Liver (tissue), 9 donors: ENCODE results near the gene SIPA1L3. TPM values are rescaled to one million over a fixed set of nuclear protein-coding genes. Genes with fewer than 3 reads are reported as not detected.

ENCODE experiments used
- DNase-seq: peaks from one replicate; pipeline ENCODE4 v3.0.0-alpha.2; 2017; ENCODE audit warnings: low spot score
- H3K27ac ChIP-seq, 2 donors: one replicate each; pipeline ENCODE4 v1.7.0; 2013; ENCODE audit warnings: inconsistent platforms in 2 of 2, low read length in 2 of 2, control low read depth in 1 of 2, low read depth in 1 of 2, mild to moderate bottlenecking in 1 of 2
- H3K27me3 ChIP-seq, 4 donors: one replicate each; pipeline versions ENCODE4 v1.6.1 to v1.7.0; 2013; ENCODE audit warnings: low read length in 3 of 4, inconsistent platforms in 1 of 4, mild to moderate bottlenecking in 1 of 4, moderate library complexity in 1 of 4; ENCODE audit not compliant: control insufficient read depth in 4 of 4, insufficient read depth in 4 of 4
- H3K36me3 ChIP-seq, 4 donors: one replicate each; pipeline versions ENCODE4 v1.6.1 to v1.7.0; 2013; ENCODE audit warnings: low read length in 3 of 4, mild to moderate bottlenecking in 3 of 4, low read depth in 1 of 4, moderate library complexity in 1 of 4; ENCODE audit not compliant: control insufficient read depth in 4 of 4, insufficient read depth in 3 of 4
- H3K4me1 ChIP-seq, 4 donors: one replicate each; pipeline versions ENCODE4 v1.6.1 to v1.7.0; 2013; ENCODE audit warnings: low read length in 3 of 4, mild to moderate bottlenecking in 3 of 4, moderate library complexity in 1 of 4; ENCODE audit not compliant: control insufficient read depth in 4 of 4, insufficient read depth in 4 of 4
- H3K4me3 ChIP-seq, 3 donors: one replicate each; pipeline versions ENCODE4 v1.6.1 to v1.7.0; 2013; ENCODE audit warnings: low read length in 3 of 3, control low read depth in 1 of 3, low read depth in 1 of 3, mild to moderate bottlenecking in 1 of 3
- H3K9ac ChIP-seq, 2 donors: one replicate each; pipeline ENCODE4 v1.7.0; 2013; ENCODE audit warnings: low read length in 2 of 2, mild to moderate bottlenecking in 2 of 2, moderate library complexity in 2 of 2, control low read depth in 1 of 2, low read depth in 1 of 2
- H3K9me3 ChIP-seq, 4 donors: one replicate each; pipeline versions ENCODE4 v1.6.1 to v1.7.0; 2013; ENCODE audit warnings: low read length in 3 of 4; ENCODE audit not compliant: control insufficient read depth in 4 of 4
- EGR1 ChIP-seq, 2 donors: IDR thresholded peaks; 2 replicates each; pipeline ENCODE4 v1.6.1; 2016 to 2018; ENCODE audit warnings: antibody characterized with exemption in 2 of 2, low read depth in 2 of 2
- FOXA1 ChIP-seq: IDR thresholded peaks from 2 replicates; pipeline ENCODE4 v1.6.1; 2016; ENCODE audit warnings: antibody characterized with exemption
- FOXA2 ChIP-seq: IDR thresholded peaks from 2 replicates; pipeline ENCODE4 v1.6.1; 2016; ENCODE audit warnings: antibody characterized with exemption
- GABPA ChIP-seq, 2 donors: IDR thresholded peaks in 1 of 2; conservative IDR thresholded peaks in 1 of 2; 2 replicates each; pipeline ENCODE4 v1.6.1; 2016; ENCODE audit warnings: antibody characterized with exemption in 2 of 2, mild to moderate bottlenecking in 1 of 2, moderate library complexity in 1 of 2
- HNF4A ChIP-seq, 2 donors: conservative IDR thresholded peaks; 2 replicates each; pipeline ENCODE4 v1.6.1; 2016; ENCODE audit warnings: antibody characterized with exemption in 2 of 2, mild to moderate bottlenecking in 2 of 2
- HNF4G ChIP-seq: IDR thresholded peaks from 2 replicates; pipeline ENCODE4 v1.6.1; 2016; ENCODE audit warnings: antibody characterized with exemption
- JUND ChIP-seq, 2 donors: IDR thresholded peaks; 2 replicates each; pipeline ENCODE4 v1.6.1; 2016; ENCODE audit warnings: antibody characterized with exemption in 2 of 2
- NR2F2 ChIP-seq: IDR thresholded peaks from 2 replicates; pipeline ENCODE4 v1.6.1; 2016; ENCODE audit warnings: antibody characterized with exemption
- RAD21 ChIP-seq, 2 donors: IDR thresholded peaks; 2 replicates each; pipeline ENCODE4 v1.6.1; 2016; ENCODE audit warnings: antibody characterized with exemption in 2 of 2, mild to moderate bottlenecking in 2 of 2
- RXRA ChIP-seq, 2 donors: IDR thresholded peaks; 2 replicates each; pipeline ENCODE4 v1.6.1; 2017 to 2018; ENCODE audit warnings: antibody characterized with exemption in 2 of 2, mild to moderate bottlenecking in 1 of 2
- SP1 ChIP-seq: IDR thresholded peaks from 2 replicates; pipeline ENCODE4 v1.6.1; 2018; ENCODE audit warnings: antibody characterized with exemption, mild to moderate bottlenecking
- TAF1 ChIP-seq: conservative IDR thresholded peaks from 2 replicates; pipeline ENCODE4 v1.6.1; 2016; ENCODE audit warnings: antibody characterized with exemption, mild to moderate bottlenecking
- YY1 ChIP-seq: IDR thresholded peaks from 2 replicates; pipeline ENCODE4 v1.6.1; 2016; ENCODE audit warnings: antibody characterized with exemption, mild to moderate bottlenecking
- WGBS: extraction: QIAGEN DNeasy Blood & Tissue Kit; methylation state at CpG from one replicate; pipeline ENCODE4 v1.1.7; 2013; 5-methylcytosine and 5-hydroxymethylcytosine counted together
- polyA plus RNA-seq, 2 donors: library from polyadenylated mRNA; stranded (reverse) in 1 of 2; unstranded in 1 of 2; fragments of 200-250 nt in 1 of 2; fragments of >200 nt in 1 of 2; fragmentation: Nextera tagmentation in 1 of 2; extraction: Ambion mirVana in 1 of 2; gene quantifications; one replicate each; pipeline versions ENCODE4 v1.2.1 to v1.2.3, GENCODE V29; 2013 to 2015
- total RNA-seq, 2 donors: library from RNA; depleted of rRNA; stranded (reverse); fragments of >200 nt; gene quantifications; one replicate each; pipeline ENCODE4 v1.2.3, GENCODE V29; 2014
- TF ChIP-seq, protein P1 (sequence below): IDR thresholded peaks from 2 replicates; pipeline ENCODE4 v1.6.1; 2016; ENCODE audit warnings: antibody characterized with exemption
- TF ChIP-seq, protein P2 (sequence below): IDR thresholded peaks from 2 replicates; pipeline ENCODE4 v1.6.1; 2016; ENCODE audit warnings: antibody characterized with exemption, mild to moderate bottlenecking
- TF ChIP-seq, protein P3 (sequence below): fragments of 150-350 bp; IDR thresholded peaks from 2 replicates; pipeline ENCODE4 v1.5.1; 2017; ENCODE audit warnings: improper control_type of control experiment, low read depth, low read length; ENCODE audit not compliant: missing input control
- TF ChIP-seq, protein P4 (sequence below): IDR thresholded peaks from 2 replicates; pipeline ENCODE4 v1.6.1; 2016; ENCODE audit warnings: antibody characterized with exemption
- TF ChIP-seq, protein P5 (sequence below): IDR thresholded peaks from 2 replicates; pipeline ENCODE4 v1.6.1; 2016; ENCODE audit warnings: antibody characterized with exemption
- donor health status: healthy.
- donor health status: healthy.
- donor health status: healthy.
- donor health status: healthy.
- donor health status: healthy.

SIPA1L3 gene
- total and polyA plus RNA-seq, 4 donors, result 2.4 to 10.0 (median 4.4) TPM

DNA sequence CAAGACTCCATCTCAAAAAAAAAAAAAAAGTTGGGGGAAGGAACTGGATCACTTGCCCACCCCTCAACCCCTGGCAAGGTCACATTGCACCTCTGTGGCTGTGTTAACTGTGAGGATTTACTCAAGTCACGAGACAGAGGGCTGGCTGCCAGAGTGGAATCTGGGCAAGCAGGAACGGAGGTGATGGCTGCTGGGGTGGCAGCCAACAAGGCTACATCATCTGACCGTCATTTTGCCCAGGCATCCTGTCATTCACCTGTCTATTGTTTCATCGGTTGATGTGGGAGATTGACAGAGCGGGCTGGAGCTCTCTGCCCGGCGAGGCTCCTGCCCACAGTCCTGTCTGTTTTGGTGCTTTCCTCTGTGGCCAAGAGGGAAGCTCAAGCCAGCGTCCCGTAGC is 241.3 kb downstream of the SIPA1L3 start:
- H3K36me3 ChIP-seq, result peaks cover 4 to 24% (median 10%) of the 10 kb centered on the region in 4 donors

More for the DNA sequence above, 241.3 kb downstream of the SIPA1L3 start:
- WGBS, result 95% methylated on average over 9 of the region's 9 CpGs
- DNase-seq, result no peak
- no peaks in the 10 kb centered on the region for H3K9me3 ChIP-seq
- no peak overlapping the region for H3K4me3 ChIP-seq
- H3K27ac ChIP-seq, result no peak overlapping the region
- no peaks in the 10 kb centered on the region for H3K27me3 ChIP-seq
- H3K9ac ChIP-seq, result no peak overlapping the region
- TF ChIP-seq, protein P1, sequence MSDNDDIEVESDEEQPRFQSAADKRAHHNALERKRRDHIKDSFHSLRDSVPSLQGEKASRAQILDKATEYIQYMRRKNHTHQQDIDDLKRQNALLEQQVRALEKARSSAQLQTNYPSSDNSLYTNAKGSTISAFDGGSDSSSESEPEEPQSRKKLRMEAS, result no peak
- no peak for TF ChIP-seq HNF4A (conservative IDR thresholded peaks at IDR 0.05)
- TF ChIP-seq SP1, result no peak
- TF ChIP-seq HNF4G, result no peak
- TF ChIP-seq, protein P2, sequence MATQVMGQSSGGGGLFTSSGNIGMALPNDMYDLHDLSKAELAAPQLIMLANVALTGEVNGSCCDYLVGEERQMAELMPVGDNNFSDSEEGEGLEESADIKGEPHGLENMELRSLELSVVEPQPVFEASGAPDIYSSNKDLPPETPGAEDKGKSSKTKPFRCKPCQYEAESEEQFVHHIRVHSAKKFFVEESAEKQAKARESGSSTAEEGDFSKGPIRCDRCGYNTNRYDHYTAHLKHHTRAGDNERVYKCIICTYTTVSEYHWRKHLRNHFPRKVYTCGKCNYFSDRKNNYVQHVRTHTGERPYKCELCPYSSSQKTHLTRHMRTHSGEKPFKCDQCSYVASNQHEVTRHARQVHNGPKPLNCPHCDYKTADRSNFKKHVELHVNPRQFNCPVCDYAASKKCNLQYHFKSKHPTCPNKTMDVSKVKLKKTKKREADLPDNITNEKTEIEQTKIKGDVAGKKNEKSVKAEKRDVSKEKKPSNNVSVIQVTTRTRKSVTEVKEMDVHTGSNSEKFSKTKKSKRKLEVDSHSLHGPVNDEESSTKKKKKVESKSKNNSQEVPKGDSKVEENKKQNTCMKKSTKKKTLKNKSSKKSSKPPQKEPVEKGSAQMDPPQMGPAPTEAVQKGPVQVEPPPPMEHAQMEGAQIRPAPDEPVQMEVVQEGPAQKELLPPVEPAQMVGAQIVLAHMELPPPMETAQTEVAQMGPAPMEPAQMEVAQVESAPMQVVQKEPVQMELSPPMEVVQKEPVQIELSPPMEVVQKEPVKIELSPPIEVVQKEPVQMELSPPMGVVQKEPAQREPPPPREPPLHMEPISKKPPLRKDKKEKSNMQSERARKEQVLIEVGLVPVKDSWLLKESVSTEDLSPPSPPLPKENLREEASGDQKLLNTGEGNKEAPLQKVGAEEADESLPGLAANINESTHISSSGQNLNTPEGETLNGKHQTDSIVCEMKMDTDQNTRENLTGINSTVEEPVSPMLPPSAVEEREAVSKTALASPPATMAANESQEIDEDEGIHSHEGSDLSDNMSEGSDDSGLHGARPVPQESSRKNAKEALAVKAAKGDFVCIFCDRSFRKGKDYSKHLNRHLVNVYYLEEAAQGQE, result no peak
- no peak for TF ChIP-seq JUND (IDR thresholded peaks at IDR 0.05)
- TF ChIP-seq YY1, result no peak
- no peak for TF ChIP-seq FOXA2
- no peak for TF ChIP-seq RAD21 (IDR thresholded peaks at IDR 0.05)
- TF ChIP-seq GABPA (IDR thresholded peaks at IDR 0.05 in 1 of 2, conservative IDR thresholded peaks at IDR 0.05 in 1 of 2), result no peak
- no peak for TF ChIP-seq NR2F2
- no peak for TF ChIP-seq EGR1 (IDR thresholded peaks at IDR 0.05; ENCODE audit: low read depth in 2 of 2)
- no peak for TF ChIP-seq FOXA1
- TF ChIP-seq RXRA (IDR thresholded peaks at IDR 0.05), result no peak
- TF ChIP-seq, protein P3, sequence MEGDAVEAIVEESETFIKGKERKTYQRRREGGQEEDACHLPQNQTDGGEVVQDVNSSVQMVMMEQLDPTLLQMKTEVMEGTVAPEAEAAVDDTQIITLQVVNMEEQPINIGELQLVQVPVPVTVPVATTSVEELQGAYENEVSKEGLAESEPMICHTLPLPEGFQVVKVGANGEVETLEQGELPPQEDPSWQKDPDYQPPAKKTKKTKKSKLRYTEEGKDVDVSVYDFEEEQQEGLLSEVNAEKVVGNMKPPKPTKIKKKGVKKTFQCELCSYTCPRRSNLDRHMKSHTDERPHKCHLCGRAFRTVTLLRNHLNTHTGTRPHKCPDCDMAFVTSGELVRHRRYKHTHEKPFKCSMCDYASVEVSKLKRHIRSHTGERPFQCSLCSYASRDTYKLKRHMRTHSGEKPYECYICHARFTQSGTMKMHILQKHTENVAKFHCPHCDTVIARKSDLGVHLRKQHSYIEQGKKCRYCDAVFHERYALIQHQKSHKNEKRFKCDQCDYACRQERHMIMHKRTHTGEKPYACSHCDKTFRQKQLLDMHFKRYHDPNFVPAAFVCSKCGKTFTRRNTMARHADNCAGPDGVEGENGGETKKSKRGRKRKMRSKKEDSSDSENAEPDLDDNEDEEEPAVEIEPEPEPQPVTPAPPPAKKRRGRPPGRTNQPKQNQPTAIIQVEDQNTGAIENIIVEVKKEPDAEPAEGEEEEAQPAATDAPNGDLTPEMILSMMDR, result no peak
- no peak for TF ChIP-seq TAF1
- TF ChIP-seq, protein P4, sequence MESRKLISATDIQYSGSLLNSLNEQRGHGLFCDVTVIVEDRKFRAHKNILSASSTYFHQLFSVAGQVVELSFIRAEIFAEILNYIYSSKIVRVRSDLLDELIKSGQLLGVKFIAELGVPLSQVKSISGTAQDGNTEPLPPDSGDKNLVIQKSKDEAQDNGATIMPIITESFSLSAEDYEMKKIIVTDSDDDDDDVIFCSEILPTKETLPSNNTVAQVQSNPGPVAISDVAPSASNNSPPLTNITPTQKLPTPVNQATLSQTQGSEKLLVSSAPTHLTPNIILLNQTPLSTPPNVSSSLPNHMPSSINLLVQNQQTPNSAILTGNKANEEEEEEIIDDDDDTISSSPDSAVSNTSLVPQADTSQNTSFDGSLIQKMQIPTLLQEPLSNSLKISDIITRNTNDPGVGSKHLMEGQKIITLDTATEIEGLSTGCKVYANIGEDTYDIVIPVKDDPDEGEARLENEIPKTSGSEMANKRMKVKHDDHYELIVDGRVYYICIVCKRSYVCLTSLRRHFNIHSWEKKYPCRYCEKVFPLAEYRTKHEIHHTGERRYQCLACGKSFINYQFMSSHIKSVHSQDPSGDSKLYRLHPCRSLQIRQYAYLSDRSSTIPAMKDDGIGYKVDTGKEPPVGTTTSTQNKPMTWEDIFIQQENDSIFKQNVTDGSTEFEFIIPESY, result no peak
- TF ChIP-seq, protein P5, sequence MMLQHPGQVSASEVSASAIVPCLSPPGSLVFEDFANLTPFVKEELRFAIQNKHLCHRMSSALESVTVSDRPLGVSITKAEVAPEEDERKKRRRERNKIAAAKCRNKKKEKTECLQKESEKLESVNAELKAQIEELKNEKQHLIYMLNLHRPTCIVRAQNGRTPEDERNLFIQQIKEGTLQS, result no peak
- no peaks in the 10 kb centered on the region for H3K4me1 ChIP-seq
